ENCODE results near the gene TFB2M. TPM values are rescaled to one million over a fixed set of nuclear protein-coding genes. Genes with fewer than 3 reads are reported as not detected.

The TFB2M gene
- polyA plus RNA-seq, 6 donors from 2014 or later: 19.2 to 24.0 (median 22.6) TPM

- ATAC-seq (ENCODE audit: low read depth in 2 of 2): no peak
- H3K27ac Mint-ChIP-seq: peak overlapping the region in 2 of 6 donors; percentile 68 to 88
These were observed 74.5 kb downstream of the TFB2M start for GRCh38 chr1:246491551-246492053.

More at GRCh38 chr1:246491551-246492053, 74.5 kb downstream of the TFB2M start:
- H3K36me3 Mint-ChIP-seq: no peaks in the 10 kb centered on the region
- no peak overlapping the region for H3K4me3 Mint-ChIP-seq
- no peaks in the 10 kb centered on the region for H3K27me3 Mint-ChIP-seq
- no peaks in the 10 kb centered on the region for H3K9me3 Mint-ChIP-seq
- H3K4me1 Mint-ChIP-seq: peaks cover 2 to 8% (median 7%) of the 10 kb centered on the region in 3 donors
- no peak for DNase-seq

Other genes starting within 250 kb of the TFB2M start
- 10 to 100 TPM; 15.8 to 27.3 (median 19.5) TPM for gene SMYD3, start 59.0 kb downstream of the TFB2M start, polyA plus RNA-seq (ENCODE audit: low read depth in 6 of 6)
- 10 to 100 TPM; 24.1 to 61.5 (median 45.4) TPM for gene CNST, start 195 bp upstream of the TFB2M start, polyA plus RNA-seq (ENCODE audit: low read depth in 6 of 6)
- gene SCCPDH, start 158.1 kb upstream of the TFB2M start, polyA plus RNA-seq (ENCODE audit: low read depth in 6 of 6): 10 to 100 TPM in 3 of 6 donors, 1 to 10 TPM in 3; 5.6 to 13.4 (median 10.7) TPM

Data from naive B cell (primary cell).